GM18508 (cell line): Measurements from ENCODE around the gene NUCB1.
"Not testable (repeated sequence)": the region's sequence is repeated elsewhere in the genome, so short reads cannot be mapped to it uniquely, and the experiment has no call there.

ENCODE experiments used
- ATAC-seq: cut with Tn5 transposase; IDR thresholded peaks from one replicate; pipeline ENCODE4 v1.9.1; 2021; ENCODE audit warnings: moderate number of reproducible peaks; ENCODE audit not compliant: insufficient read depth, unreplicated experiment

NUCB1 gene

DNA sequence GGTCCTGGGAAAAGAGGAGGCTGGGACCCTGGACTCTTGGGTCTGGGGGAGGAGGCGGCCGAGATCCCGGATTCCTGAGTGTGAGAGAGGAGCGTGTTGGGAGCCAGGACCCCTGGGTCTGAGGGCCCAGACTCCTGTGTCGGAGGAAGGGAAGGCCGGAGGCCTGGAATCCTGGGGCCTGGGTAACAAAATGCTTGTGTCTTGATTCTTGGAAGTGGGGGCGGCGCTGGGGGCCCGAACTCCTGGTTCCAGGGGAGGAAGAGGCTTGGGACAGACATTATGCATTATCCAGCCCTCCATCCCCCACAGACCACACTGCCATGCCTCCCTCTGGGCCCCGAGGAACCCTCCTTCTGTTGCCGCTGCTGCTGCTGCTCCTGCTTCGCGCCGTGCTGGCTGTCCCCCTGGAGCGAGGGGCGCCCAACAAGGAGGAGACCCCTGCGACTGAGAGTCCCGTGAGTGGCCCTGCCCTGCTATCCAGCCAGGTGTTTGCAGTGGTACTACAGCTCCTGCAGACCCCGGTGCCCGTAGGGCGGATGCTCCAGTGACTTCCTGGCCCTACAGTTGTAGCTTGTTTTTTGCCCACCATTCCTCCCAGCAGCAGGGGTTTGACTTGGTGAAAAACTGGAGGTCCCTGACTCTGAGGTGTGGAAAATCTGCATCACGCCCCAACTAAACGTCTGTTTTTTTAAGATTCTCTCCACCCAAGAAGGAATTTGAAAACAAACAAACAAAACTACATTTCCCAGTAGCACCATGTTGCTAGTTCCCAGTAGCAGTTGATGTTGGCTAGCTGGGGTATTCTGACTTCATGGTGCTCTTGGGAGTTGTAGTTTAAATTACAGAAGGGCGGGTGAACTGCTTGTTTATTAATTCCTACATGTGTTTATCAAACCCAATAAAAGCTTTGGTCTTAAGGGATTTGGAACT lies 630 bp downstream of the NUCB1 start:
- no peak for ATAC-seq

DNA sequence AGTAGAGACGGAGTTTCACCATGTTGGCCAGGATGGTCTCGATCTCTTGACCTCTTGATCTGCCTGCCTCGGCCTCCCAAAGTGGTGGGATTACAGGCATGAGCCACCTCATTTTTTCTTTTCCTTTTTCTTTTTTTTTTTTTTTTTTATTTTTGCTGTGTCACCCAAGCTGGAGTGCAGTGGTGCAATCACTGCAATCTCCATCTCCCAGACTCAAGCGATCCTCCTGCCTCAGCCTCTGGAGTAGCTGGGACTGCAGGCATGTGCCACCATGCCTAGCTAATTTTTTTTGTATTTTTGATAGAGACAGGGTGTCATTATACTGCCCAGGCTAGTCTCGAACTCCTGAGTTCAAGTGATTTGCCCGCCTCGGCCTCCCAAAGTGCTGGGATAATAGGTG lies 2.2 kb downstream of the NUCB1 start:
- ATAC-seq, result not testable (repeated sequence)

DNA sequence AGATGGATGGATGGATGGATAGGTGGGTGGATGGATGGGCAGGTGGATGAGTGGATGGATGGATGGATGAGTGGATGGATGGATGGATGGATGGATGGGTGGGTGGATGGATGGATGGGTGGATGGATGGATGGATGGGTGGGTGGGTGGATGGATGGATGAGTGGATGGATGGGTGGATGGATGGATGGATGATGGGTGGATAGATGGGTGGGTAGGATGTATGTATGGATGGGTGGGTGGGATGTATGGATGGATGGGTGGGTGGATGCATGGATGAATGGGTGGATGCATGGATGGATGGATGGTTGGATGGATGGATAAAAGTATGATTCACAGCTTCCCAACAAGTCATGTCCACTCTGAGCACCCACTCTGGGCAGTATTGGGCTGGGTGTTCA lies 3.7 kb downstream of the NUCB1 start:
- not testable (repeated sequence) for ATAC-seq

DNA sequence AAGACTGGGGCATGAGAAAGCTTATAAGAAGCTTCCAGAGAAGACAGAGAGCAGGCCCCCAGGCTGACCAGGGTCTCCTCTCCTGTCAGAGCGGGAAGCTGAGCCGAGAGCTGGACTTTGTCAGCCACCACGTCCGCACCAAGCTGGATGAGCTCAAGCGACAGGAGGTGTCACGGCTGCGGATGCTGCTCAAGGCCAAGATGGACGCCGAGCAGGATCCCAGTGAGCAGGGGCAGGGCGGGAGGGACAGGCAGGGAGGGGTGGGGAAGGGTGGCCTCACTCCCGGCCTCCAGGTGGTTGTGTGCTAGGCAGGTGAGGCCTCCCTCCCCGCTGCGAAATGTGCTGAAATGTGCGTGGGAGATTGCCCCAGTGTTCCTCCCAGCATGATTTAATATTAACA lies 5.6 kb downstream of the NUCB1 start:
- ATAC-seq, result no peak

DNA sequence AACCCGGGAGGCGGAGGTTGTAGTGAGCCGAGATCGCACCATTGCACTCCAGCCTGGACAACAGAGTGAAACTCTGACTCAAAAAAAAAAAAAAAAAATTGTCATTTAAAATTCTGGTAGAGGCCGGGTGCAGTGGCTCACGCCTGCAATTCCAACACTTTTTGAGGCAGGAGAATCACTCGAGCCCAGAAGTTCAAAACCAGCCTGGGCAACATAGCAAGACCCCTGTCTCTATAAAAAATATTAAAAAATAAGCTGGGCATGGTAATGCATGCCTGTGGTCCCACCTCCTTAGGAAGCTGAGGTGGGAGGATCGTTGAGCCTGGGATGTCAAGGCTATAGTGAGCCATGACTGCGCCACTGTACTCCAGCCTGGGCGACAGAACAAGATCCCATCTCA lies 6.2 kb downstream of the NUCB1 start:
- no peak for ATAC-seq

DNA sequence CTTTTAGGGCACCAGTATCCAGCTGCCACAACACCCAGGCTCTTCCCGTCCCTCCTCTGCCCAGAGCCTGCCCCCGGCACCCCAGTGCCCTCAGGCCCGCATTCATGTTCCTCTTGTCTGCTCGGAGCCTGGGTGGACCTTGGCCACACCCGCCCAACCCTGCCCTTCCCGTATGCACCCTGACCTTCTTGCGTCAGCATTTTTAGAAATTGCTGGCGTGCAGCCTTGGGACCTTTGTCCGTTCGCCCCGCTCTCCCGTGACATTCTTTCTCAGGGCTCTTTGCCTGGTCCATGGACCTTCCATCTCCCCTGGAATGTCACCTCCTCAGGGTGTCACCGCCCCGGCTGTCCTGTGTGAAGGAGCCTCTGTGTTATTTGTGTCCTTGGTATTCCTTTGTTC lies 7.6 kb downstream of the NUCB1 start:
- no peak for ATAC-seq

DNA sequence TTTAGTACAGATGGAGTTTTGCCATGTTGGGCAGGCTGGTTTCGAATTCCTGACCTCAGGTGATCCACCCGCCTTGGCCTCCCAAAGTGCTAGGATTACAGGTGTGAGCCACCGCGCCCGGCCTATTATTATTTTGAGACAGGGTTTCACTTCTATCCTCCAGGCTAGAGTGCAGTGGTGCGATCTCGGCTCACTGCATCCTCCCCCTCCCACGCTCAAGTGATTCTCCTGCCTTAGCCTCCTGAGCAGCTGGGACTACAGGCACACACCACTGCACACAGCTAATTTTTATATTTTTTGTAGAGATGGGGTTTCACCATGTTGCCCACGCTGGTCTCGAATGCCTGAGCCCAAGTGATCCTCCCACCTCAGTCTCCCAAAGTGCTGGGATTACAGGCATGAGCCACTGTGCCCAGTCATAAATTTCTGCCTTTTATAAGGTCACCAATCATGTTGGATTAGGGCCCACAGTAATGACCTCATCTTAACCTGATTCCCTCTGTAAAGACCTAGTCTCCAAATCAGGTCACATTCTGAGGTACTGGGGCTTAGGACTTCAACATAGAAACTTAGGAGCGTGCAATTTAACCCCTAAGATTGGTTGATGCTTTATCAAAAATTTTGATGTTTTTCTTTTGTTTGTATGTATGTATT lies 9.4 kb downstream of the NUCB1 start:
- not testable (repeated sequence) for ATAC-seq

DNA sequence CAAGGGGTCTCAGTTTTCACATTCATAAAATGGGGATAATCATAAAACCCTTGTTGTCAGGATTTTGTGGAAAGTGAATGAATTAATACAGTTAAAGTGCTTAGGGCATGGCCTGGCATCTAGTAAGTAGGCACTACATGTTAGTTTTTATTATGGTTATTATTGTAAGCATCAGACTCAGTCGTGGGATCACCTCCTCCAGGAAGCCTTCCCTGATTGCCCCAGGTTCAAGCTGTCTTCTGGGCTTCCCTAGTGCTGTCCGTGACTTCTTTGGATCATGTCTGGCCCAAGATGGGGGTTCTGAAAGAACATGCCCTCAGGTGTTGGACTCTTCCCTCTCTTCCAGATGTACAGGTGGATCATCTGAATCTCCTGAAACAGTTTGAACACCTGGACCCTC lies 10.7 kb downstream of the NUCB1 start:
- no peak for ATAC-seq

DNA sequence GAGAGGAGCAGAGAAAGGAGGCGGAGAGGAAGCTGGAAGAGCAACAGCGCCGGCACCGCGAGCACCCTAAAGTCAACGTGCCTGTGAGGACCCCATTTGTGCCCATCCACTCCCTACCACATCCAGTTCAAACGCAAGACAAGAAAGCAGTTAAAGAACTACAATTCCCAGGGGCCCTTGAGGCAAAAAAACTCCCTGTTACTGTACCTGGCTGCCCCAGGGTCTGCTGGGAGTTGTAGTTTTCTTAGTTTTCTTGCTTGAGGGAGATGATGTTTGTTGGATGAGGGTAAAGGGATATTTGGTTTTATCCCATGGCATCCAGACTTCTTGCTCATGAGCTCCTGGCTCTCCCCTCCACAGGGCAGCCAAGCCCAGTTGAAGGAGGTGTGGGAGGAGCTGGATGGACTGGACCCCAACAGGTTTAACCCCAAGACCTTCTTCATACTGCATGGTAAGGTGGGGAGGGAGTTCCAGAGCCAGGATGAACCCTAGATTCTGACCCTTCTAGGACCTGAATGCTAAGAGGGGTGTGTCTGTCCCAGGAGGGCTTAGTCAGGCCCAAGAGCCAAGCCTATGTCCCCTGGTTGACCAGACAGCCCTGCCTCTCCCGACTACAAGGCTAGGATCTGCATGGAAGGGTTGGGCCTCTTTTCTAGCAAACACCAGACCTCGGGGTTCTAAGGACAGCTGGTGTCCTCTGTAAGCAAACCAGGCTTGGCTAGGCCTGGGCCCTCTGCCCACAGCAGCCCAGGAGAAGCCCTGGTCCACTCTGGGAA lies 13.2 kb downstream of the NUCB1 start:
- ATAC-seq, result no peak

DNA sequence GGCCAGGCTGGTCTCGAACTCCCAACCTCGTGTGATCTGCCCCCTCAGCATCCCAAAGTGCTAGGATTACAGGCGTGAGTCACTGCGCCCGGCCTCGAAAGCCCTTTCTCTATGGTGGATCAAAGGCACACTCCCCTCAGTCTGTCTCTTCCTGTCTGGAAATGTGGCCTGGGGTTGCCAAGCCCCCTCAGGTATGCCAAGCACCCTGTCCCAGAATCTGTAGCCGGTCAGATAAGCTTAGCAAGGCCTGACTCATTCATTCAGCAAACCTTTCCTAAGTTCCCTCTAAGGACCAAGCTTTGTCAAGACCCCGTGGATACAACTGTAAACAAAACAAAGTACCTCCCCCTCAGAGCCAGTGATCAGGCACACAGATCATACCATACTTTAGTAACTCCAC lies 14.1 kb downstream of the NUCB1 start:
- no peak for ATAC-seq

DNA sequence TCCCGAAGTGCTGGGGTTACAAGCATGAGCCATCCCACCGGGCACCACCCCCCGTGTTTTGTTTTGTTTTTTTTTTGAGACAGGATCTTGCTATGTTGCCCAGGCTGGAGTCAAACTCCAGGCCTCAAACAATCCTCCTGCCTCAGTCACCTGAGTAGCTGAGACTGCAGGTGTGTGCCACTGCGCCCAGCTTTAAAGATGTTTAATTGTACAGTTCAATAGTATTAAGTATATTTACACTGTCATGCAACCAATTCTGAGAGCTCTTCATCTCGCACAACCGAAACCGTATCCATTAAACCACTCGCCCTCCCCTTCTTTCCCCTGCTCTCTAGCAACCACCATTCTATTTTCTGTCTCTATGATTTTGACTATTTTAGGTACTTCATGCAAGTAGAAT lies 15.6 kb downstream of the NUCB1 start:
- ATAC-seq, result no peak

DNA sequence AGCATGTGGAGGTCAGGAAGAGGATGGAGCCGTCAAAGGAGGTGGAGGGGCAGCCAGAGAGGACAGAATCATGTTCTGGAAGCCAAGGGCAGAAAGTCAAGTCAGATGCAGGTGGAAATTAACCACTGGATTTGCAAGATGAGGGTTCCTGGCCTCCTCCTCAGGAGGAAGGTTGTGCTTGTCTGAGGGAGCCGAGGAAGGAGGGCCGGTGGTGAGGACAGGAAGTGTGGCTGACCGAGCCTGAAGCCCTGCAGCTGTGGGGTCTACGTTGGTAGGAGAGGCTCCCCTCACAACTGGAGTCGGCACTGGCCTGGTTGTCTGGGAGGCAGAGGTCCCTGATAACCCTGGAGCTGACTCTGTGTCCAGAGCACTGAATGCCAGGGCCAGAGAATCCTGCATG lies 18.0 kb downstream of the NUCB1 start:
- ATAC-seq, result no peak

DNA sequence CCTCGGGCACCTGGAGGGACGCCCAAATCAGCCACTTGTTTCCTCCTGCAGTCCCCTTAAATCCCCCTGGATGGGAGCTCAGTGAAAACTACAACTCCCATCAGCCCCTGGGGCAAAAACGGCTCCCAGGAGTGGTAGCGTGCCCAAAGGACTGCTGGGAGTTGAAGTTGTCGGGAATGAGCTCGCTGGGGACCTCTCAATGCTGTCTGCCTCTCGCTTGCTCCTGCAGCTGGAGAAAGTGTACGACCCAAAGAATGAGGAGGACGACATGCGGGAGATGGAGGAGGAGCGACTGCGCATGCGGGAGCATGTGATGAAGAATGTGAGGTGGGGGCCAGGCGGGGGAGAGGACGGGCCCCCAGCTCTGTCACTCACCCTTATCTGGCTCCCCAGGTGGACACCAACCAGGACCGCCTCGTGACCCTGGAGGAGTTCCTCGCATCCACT lies 18.7 kb downstream of the NUCB1 start:
- ATAC-seq, result no peak

DNA sequence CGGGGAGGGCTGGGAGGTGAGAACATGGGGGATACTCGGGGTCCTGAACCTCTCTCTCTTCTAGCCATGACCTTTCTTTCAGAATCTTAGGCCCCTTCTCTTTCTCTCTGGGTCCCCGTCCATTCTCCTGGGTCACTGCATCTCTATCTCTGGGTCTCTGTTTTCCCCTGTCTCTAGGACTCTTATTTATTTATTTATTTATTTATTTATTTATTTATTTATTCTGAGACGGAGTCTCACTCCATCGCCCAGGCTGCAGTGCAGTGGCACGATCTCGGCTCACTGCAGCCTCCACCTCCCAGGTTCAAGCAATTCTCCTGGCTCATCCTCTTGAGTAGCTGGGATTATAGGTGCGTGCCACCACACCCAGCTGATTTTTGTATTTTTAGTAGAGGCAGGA lies 19.2 kb downstream of the NUCB1 start:
- not testable (repeated sequence) for ATAC-seq

DNA sequence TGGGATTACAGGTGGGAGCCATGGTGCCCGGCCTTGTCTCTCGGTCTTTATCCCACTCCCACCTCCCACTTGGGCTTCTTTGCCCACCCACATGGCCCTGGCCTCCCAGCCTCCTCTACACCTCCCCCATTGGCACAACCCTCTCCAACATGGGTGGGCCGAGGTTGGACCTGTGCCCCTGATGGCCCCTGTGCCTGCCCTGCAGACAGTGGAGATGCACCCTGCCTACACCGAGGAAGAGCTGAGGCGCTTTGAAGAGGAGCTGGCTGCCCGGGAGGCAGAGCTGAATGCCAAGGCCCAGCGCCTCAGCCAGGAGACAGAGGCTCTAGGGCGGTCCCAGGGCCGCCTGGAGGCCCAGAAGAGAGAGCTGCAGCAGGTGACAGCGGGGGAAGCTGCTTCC lies 20.8 kb downstream of the NUCB1 start:
- ATAC-seq, result no peak

DNA sequence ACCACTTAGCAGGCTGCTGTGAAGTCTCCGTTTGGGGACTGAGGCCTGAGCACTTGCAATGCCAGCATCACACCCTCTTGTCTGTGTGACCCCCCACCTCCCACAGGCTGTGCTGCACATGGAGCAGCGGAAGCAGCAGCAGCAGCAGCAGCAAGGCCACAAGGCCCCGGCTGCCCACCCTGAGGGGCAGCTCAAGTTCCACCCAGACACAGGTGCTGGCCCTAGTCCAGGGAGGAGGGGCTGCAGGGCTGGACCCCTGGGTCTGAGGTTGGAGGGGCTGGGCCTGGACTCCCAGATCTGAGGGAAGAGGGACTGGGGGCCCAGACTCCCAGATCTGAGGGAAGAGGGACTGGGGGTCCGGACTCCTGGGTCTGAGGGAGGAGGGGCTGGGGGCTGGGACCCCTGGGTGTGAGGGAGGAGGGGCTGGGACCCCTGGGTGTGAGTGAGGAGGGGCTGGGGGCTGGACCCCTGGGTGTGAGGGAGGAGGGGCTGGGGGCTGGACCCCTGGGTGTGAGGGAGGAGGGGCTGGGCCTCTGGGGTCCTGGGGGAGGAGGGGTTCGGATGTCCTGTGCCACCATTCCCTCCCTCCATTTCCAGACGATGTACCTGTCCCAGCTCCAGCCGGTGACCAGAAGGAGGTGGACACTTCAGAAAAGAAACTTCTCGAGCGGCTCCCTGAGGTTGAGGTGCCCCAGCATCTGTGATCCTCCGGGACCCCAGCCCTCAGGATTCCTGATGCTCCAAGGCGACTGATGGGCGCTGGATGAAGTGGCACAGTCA lies 21.8 kb downstream of the NUCB1 start:
- no peak for ATAC-seq

DNA sequence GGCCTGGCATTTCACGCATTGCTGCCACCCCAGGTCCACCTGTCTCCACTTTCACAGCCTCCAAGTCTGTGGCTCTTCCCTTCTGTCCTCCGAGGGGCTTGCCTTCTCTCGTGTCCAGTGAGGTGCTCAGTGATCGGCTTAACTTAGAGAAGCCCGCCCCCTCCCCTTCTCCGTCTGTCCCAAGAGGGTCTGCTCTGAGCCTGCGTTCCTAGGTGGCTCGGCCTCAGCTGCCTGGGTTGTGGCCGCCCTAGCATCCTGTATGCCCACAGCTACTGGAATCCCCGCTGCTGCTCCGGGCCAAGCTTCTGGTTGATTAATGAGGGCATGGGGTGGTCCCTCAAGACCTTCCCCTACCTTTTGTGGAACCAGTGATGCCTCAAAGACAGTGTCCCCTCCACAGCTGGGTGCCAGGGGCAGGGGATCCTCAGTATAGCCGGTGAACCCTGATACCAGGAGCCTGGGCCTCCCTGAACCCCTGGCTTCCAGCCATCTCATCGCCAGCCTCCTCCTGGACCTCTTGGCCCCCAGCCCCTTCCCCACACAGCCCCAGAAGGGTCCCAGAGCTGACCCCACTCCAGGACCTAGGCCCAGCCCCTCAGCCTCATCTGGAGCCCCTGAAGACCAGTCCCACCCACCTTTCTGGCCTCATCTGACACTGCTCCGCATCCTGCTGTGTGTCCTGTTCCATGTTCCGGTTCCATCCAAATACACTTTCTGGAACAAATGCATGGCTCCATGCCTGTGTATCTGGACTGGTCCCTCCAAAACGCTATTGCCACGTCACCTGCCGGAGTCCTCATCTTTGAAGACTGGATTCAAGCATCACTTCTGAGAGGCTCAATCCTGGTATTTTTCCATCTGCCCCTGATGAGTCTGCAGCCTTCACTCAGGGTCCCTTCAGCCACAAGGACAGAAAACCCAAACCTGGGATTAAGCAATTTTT lies 22.7 kb downstream of the NUCB1 start:
- ATAC-seq, result no peak

DNA sequence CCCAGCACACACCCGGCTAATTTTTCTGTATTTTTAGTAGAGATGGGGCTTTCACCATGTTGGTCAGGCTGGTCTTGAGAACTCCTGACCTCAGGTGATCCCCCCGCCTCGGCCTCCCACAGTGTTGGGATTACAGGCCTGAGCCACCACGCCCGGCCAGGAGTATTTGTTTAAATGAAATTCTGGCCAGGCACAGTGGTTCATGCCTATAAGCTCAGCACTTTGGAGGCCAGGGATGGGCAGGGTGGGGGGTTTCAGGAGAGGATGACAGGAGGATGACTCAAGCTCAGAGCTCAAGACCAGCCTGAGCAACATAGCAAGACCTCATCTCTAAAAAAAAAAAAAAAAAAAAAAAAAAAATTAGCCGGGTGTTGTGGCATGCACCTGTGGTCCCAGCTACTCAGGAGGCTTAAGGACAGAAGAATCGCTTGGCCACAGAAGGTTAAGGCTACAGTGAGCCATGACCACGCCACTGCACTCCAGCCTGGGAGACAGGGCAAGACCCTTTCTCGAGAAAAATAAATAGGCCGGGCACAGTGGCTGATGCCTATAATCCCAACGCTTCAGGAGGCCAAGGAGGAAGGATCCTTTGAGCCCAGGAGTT lies 25.2 kb downstream of the NUCB1 start:
- no peak for ATAC-seq

DNA sequence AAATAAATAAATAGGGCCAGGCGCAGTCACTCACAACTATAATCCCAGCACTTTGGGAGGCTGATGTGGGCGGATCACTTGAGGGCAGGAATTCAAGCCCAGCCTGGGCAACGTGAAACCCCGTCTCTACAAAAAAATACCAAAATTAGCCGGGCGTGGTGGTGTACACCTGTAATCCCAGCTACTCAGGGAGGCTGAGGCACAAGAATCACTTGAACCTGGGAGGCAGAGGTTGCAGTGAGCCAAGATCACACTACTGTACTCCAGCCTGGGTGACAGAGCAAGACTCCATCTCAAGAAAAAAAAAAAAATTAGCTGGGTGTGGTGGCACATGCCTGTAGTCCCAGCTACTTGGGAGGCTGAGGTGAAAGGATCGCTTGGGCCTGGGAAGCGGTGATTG lies 25.8 kb downstream of the NUCB1 start:
- ATAC-seq, result not testable (repeated sequence)
